Rectal smooth muscle tissue (tissue), 1 donor: ENCODE data around the gene CDH13.
"Not testable (repeated sequence)": the region's sequence is repeated elsewhere in the genome, so short reads cannot be mapped to it uniquely, and the experiment has no call there.

Source experiments
- H3K27ac ChIP-seq: one replicate; pipeline ENCODE4 v1.7.0; 2013; ENCODE audit warnings: low read depth, low read length, inconsistent platforms
- H3K27me3 ChIP-seq: one replicate; pipeline ENCODE4 v1.7.0; 2013; ENCODE audit warnings: low read length; ENCODE audit not compliant: control insufficient read depth, insufficient read depth
- H3K36me3 ChIP-seq: one replicate; pipeline ENCODE4 v1.7.0; 2013; ENCODE audit warnings: low read length; ENCODE audit not compliant: control insufficient read depth, insufficient read depth
- H3K4me1 ChIP-seq: one replicate; pipeline ENCODE4 v1.7.0; 2013; ENCODE audit warnings: low read length; ENCODE audit not compliant: control insufficient read depth, insufficient read depth
- H3K4me3 ChIP-seq: one replicate; pipeline ENCODE4 v1.7.0; 2013; ENCODE audit warnings: low read length
- H3K9ac ChIP-seq: one replicate; pipeline ENCODE4 v1.7.0; 2013; ENCODE audit warnings: low read length

Gene CDH13

DNA sequence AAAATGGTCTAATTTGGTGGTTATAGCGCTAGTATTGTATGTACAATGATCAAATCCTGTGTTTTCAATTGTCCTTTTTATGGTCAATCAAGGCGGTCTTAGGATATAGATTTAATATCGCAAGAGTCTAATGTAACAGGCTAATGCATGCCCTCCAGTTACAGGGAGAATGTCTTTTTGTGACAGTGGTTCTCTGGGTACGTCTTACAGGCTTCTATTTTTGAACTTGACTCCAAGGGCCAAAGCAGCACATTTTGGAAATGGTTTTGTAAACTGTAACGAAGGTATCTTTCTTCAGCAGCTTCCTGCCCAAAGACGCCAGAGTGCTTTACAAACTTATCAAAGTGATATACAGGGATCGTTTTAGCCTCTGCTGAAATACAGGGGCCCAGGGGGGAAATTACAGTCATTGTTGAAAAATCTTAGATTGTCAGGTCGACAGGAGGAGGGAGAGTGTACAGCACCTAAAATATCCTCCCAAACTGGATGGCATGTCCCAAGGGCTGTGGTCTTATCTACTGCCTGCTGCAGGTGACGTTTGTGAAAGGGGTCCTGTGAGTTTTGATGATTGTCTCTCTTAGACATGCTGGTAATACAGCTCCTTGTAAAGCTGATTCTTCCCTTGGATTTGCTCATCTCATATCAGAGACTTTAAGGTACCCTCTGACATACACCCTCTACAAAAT lies 288.5 kb downstream of the CDH13 start:
- H3K27me3 ChIP-seq = no peaks in the 10 kb centered on the region
- H3K27ac ChIP-seq = no peak overlapping the region
- no peaks in the 10 kb centered on the region for H3K36me3 ChIP-seq
- no peak overlapping the region for H3K4me3 ChIP-seq
- H3K9ac ChIP-seq = no peak overlapping the region
- H3K4me1 ChIP-seq = no peaks in the 10 kb centered on the region

DNA sequence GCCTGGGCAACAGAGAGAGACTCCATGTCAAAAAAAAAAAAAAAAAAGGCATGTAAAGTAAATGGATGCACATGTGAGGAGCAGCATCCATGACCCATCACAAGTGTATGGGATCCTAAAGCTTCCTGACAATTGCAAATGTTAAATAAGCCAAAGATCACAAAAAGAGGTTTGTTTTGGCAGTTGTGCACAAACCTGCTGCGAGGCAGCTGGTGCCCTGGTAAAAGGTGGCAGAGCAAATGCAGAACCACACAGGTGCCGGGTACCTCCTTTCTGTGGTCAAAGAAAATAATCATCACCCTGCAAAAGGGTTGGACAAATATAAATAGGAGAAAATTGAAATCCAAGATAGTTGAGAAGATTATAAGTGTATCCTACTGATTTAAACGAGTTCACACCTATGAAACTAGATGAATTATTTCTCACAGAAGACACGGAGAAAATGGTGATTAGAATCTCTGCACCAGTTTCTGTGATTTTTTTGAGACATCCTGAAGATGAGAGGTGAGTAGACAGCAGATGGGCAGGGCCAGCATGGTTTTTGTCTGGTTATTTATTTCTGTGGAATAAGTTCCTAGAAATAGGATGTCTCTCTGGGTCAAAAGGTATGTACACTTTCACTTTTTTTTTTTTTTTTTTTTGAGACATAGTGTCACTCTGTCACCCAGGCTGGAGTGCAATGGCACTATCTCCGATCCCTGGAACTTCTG lies 291.3 kb downstream of the CDH13 start:
- H3K36me3 ChIP-seq = no peaks in the 10 kb centered on the region
- no peaks in the 10 kb centered on the region for H3K4me1 ChIP-seq
- H3K27me3 ChIP-seq = no peaks in the 10 kb centered on the region
- no peak overlapping the region for H3K27ac ChIP-seq
- H3K9ac ChIP-seq = no peak overlapping the region
- H3K4me3 ChIP-seq = no peak overlapping the region

DNA sequence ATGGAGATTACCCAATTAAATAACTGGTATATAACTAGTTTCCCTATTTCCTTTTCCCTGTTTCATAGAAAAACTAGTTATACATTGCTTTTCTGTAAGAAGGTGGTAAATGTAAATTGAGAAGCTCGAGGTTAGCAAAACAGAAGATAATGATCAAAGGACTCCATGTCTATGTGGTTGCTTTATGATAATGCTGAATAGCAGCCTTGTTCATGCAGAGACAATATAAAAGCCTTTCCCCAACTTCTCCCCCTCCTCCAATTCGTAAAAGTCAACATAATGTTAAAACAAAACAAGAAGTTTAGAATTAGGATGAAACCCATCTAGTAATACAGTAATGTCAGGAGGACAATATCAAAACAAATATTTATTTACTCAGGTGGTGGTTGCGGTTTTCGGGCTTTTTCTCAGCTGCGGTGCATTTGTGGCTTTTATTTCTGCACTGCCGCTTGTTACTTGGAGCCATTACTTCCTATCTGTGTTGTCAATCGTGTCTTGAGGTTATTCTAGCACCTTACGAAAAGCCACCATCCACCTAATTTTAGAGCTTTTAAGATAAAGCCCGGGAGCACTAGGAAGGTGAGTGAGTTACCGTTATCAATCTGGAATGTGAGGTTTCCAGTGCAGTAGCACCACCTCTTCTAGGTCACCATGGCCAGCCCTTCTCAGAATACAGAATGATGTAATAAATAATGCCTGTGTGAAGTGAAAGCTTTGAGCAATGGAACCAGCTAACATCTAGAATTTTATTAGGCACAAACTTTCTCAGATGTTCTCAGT lies 297.5 kb downstream of the CDH13 start:
- Histone ChIP-seq H3K9ac (no peak overlapping the region), H3K27ac (no peak overlapping the region), H3K4me1 (no peaks in the 10 kb centered on the region), H3K36me3 (no peaks in the 10 kb centered on the region), H3K27me3 (no peaks in the 10 kb centered on the region), H3K4me3 (no peak overlapping the region)

DNA sequence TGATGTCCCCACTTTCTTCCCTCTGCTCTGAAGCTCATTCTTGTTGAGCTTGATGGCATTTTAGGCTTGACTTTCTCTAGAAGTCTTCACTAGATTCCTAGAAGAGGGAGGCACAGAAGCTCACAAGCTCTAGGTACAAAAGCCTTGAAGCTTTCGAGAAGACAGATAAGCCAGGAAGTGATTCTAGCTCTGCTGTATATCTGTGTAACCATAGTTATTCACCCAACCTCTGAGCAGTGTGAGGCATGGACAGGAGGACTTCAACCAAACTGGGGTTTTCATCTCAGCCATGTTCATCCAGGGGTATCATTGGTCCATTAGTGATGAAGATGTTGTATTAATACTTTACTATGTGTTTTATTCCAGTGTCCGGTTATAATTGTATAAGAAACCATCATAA lies 299.7 kb downstream of the CDH13 start:
- no peaks in the 10 kb centered on the region for H3K4me1 ChIP-seq
- no peak overlapping the region for H3K9ac ChIP-seq
- H3K27ac ChIP-seq = no peak overlapping the region
- H3K4me3 ChIP-seq = no peak overlapping the region
- no peaks in the 10 kb centered on the region for H3K27me3 ChIP-seq
- H3K36me3 ChIP-seq = no peaks in the 10 kb centered on the region

DNA sequence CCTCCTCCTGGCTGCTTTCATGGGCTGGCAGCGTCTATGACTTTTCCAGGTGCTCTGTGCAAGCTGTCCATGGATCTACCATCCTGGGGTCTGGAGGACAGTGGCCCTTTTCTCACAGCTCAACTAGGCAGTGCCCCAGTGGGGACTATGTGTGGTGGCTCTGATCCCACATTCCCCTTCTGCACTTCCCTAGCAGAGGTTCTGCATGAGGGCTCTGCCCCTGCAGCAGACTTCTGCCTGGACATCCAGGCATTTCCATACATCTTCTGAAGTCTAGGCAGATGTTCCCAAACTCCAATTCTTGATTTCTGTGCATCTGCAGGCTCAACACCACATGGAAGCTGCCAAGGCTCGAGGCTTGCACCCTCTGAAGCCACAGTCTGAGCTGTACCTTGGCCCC lies 307.2 kb downstream of the CDH13 start:
- H3K4me3 ChIP-seq, H3K27me3 ChIP-seq, H3K4me1 ChIP-seq, H3K27ac ChIP-seq, H3K36me3 ChIP-seq, H3K9ac ChIP-seq: not testable (repeated sequence)

DNA sequence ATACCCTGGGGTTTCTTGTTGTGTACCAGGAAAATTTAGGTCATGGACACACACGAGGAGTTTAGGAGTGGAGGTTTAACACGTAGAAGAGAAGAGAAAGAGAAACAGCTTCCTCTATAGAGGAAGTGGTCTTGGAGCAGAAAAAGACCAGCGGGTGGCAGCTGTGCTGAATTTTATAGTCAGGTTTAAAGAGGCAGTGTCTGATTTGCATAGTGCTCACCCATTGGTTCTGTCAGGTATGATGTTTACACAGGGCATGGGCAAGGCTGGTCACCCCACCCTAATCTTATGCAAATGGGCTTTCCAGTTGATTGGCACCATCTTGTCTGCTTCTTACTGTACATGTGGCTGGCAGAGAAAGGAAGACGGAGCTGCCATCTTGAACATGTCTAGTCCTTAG lies 309.0 kb downstream of the CDH13 start:
- Histone ChIP-seq H3K27ac (no peak overlapping the region), H3K27me3 (no peaks in the 10 kb centered on the region), H3K36me3 (no peaks in the 10 kb centered on the region), H3K9ac (no peak overlapping the region), H3K4me3 (no peak overlapping the region), H3K4me1 (no peaks in the 10 kb centered on the region)

DNA sequence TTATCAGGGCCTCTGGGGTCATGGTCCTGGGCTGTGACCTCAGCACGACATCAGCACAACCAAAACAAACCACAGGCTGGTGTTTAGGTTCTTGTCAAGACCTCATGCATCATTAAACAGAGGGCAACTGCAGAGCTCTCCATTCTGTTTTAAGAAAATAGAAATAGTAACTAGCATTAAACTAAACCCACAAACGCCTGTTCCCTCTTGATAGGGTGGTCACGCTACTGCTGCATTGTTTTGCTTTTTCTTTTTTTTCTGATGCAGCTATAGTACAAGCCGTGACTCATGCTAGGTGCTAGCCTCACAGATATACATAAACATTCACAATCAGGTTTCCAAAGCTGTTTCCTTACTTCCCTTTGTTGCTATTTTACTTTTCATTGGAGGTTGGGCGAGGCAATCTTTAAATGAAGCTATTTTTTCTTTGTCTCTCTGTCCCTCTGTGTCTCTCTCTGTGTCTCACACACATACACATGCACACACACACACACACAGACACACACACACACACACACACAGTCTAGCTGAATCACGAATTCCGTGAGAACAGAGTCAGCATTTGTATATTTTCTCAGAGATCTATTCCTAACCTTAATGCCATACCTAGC lies 310.3 kb downstream of the CDH13 start:
- Histone ChIP-seq H3K9ac (no peak overlapping the region), H3K27me3 (no peaks in the 10 kb centered on the region), H3K4me3 (no peak overlapping the region), H3K36me3 (no peaks in the 10 kb centered on the region), H3K4me1 (no peaks in the 10 kb centered on the region), H3K27ac (no peak overlapping the region)

DNA sequence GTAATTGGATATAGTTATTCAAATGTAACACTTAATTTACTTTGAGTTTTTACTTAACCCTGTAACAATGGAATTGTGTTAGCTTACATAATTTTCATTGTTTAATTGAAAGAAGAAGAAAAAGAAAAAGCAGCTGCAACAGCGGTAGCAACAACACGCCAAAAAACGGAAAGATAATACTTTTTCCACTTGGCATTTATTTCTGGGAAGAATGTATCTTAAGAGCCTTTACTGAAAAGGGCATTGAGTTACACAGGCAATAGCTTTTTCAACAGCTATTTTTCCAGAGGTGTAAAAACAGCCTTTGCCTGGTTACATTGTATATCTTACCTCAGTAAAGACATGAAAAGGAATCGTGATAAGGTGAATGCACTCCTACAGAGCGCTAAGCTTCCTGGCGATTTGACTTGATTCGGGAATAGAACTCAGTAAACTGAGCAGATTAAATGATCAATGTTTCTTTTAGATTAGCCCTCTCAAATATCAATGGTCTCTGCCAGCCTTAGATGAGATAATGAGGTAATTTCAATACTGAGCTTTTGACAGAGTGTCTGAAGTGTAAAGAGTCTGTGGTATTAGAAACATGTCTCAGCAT lies 311.3 kb downstream of the CDH13 start:
- no peak overlapping the region for H3K4me3 ChIP-seq
- no peaks in the 10 kb centered on the region for H3K36me3 ChIP-seq
- H3K9ac ChIP-seq = no peak overlapping the region
- H3K4me1 ChIP-seq = no peaks in the 10 kb centered on the region
- H3K27me3 ChIP-seq = no peaks in the 10 kb centered on the region
- no peak overlapping the region for H3K27ac ChIP-seq

DNA sequence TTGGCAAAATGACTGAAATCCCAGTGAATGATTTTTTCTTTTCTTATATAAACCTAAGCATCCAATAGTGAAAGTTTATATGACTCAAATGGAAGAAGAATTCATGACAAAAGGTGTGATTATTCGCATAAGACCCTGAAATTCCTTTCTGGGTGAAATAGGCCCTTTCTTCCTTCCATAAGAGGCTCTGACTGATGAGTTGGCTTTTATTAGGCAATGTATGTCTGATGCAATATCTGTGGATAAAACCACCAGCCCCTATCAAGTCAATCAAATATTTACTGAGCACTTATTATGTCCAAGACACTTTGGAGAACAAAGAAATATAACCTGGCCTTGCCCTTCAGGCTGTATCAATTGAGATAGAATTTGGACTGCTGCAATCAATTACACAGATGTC lies 316.6 kb downstream of the CDH13 start:
- Histone ChIP-seq H3K9ac (no peak overlapping the region), H3K36me3 (no peaks in the 10 kb centered on the region), H3K27me3 (no peaks in the 10 kb centered on the region), H3K4me3 (no peak overlapping the region), H3K4me1 (peaks cover under 1% of the 10 kb centered on the region), H3K27ac (no peak overlapping the region)

DNA sequence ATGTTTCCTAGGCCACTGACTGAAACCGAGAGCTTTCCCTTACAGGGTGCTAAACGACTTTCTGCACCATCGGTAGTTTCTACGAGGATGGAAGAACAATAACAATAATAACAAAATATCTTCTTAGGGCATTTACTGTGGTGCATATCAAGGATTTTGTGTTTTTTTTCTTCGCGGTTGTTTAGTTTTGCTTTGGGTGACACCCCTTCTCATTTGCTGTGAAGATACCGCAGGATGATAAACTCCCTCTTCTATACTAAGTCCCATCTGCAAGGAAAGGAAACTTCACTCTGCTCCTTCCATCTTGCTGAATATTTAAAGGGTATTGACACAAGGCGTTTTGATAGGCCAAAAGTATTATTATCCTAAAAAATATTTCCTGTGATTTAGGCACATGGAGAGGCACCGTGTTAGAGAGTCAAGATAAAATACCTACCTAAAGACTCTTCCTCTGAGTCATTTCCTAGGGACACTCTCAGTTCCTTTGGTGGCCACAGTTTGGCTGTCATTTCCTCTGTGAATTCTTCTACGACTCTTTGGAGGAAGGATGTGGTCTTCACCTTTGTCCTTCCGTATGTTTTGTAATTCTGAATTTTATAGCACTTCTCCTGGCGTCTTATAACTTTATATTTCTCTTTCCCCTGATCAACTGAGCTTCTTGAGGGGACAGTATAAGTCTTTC lies 318.8 kb downstream of the CDH13 start:
- Histone ChIP-seq H3K27me3 (no peaks in the 10 kb centered on the region), H3K4me1 (peaks cover 2% of the 10 kb centered on the region), H3K27ac (no peak overlapping the region), H3K4me3 (no peak overlapping the region), H3K9ac (no peak overlapping the region), H3K36me3 (no peaks in the 10 kb centered on the region)

DNA sequence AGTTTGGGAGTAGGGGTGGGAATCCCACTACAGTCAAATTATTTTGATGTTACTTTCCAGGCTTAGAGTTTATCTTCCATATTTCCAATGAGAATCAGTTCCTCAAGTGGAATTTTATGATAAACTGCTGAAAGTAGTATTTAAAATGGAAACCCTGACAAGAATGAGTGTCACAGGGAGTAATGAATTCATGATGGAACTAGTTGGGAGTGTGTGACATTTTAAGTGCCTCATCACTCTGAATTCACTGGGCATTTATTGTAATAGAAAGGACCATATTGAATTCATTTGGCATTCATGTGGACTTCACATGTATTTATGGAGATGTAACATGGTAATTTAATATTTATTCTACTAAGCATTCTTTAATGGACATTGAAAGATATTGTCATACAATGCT lies 320.9 kb downstream of the CDH13 start:
- no peaks in the 10 kb centered on the region for H3K27me3 ChIP-seq
- no peak overlapping the region for H3K27ac ChIP-seq
- H3K36me3 ChIP-seq = no peaks in the 10 kb centered on the region
- H3K4me1 ChIP-seq = peaks cover 2% of the 10 kb centered on the region
- H3K4me3 ChIP-seq = no peak overlapping the region
- no peak overlapping the region for H3K9ac ChIP-seq

DNA sequence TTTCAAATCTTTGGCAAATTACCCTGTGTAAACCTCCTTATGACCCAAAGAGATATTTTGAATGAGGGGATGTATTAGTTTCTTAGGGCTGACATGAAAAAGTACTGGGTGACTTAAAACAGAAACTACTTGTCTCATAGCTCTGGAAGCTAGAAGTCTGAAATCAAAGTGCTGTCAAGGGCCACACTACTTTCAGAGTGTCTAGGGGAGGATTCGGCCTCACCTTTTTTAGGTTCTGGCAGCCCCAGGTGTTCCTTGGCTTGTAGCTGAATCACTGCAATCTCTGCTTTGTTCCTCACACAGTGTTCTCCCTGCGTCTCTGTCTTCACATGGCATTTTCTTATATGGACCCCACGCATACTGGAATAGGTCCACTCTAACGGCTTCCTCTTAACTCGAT lies 322.2 kb downstream of the CDH13 start:
- no peaks in the 10 kb centered on the region for H3K36me3 ChIP-seq
- no peak overlapping the region for H3K27ac ChIP-seq
- H3K27me3 ChIP-seq = no peaks in the 10 kb centered on the region
- peaks cover 2% of the 10 kb centered on the region for H3K4me1 ChIP-seq
- H3K9ac ChIP-seq = no peak overlapping the region
- H3K4me3 ChIP-seq = no peak overlapping the region
